NT2/D1 (cell line): ENCODE results near the gene WDR81.

Experiments
- DNase-seq: peaks from one replicate; pipeline ENCODE4 v3.0.0-alpha.2; 2011; ENCODE audit warnings: low read depth, low spot score
- H3K27me3 ChIP-seq: 2 replicates; pipeline ENCODE4 v1.6.0; 2011; ENCODE audit warnings: mild to moderate bottlenecking; ENCODE audit not compliant: insufficient read length, insufficient read depth
- H3K36me3 ChIP-seq: 2 replicates; pipeline ENCODE4 v1.6.1; 2011; ENCODE audit warnings: mild to moderate bottlenecking, low read length, mixed read lengths; ENCODE audit not compliant: insufficient read depth, insufficient read length
- H3K4me1 ChIP-seq: 2 replicates; pipeline ENCODE4 v1.5.1; 2011; ENCODE audit not compliant: insufficient read depth, insufficient read length
- H3K4me3 ChIP-seq: 2 replicates; pipeline ENCODE4 v1.5.1; 2011; ENCODE audit warnings: low read depth; ENCODE audit not compliant: insufficient read length
- H3K9ac ChIP-seq: 2 replicates; pipeline ENCODE4 v1.6.0; 2011; ENCODE audit warnings: low read depth; ENCODE audit not compliant: insufficient read length
- H3K9me3 ChIP-seq: 2 replicates; pipeline ENCODE4 v1.5.1; 2011; ENCODE audit warnings: mild to moderate bottlenecking, low read length; ENCODE audit not compliant: insufficient read depth
- SUZ12 ChIP-seq: IDR thresholded peaks from 2 replicates; pipeline ENCODE4 v1.6.1; 2011; ENCODE audit not compliant: insufficient read length, insufficient read depth; ENCODE audit errors: extremely low read depth
- YY1 ChIP-seq: IDR thresholded peaks from 2 replicates; pipeline ENCODE4 v1.6.1; 2011; ENCODE audit not compliant: insufficient read length, insufficient read depth
- ZNF274 ChIP-seq: IDR thresholded peaks from 2 replicates; pipeline ENCODE4 v1.6.1; 2011; ENCODE audit warnings: mild to moderate bottlenecking, low read depth, low read length

The WDR81 gene

GRCh38 chr17:1727876-1728630 is 3.5 kb downstream of the WDR81 start:
- H3K4me3 ChIP-seq: no peak overlapping the region
- no peak for TF ChIP-seq YY1
- no peak for TF ChIP-seq ZNF274
- TF ChIP-seq SUZ12: no peak
- no peaks in the 10 kb centered on the region for H3K9me3 ChIP-seq
- H3K4me1 ChIP-seq: peaks cover 5% of the 10 kb centered on the region
- H3K9ac ChIP-seq: no peak overlapping the region
- no peak for DNase-seq
- H3K36me3 ChIP-seq: peaks cover 32% of the 10 kb centered on the region
- H3K27me3 ChIP-seq: no peaks in the 10 kb centered on the region

- Histone ChIP-seq H3K36me3 (peaks cover 40% of the 10 kb centered on the region), H3K9ac (no peak overlapping the region)
- TF ChIP-seq ZNF274 (no peak), SUZ12 (no peak), YY1 (no peak)
Observed at GRCh38 chr17:1729966-1730325, 5.4 kb downstream of the WDR81 start.

GRCh38 chr17:1730326-1731193 is 6.1 kb downstream of the WDR81 start:
- Histone ChIP-seq H3K36me3 (peaks cover 40% of the 10 kb centered on the region), H3K4me1 (no peaks in the 10 kb centered on the region), H3K27me3 (no peaks in the 10 kb centered on the region), H3K4me3 (no peak overlapping the region), H3K9ac (no peak overlapping the region), H3K9me3 (no peaks in the 10 kb centered on the region; the same call in 1 of the 2 replicates)
- TF ChIP-seq YY1 (no peak), ZNF274 (no peak), SUZ12 (no peak)
- no peak for DNase-seq

More at GRCh38 chr17:1729966-1730325, 5.4 kb downstream of the WDR81 start:
- Histone ChIP-seq H3K9me3 (no peaks in the 10 kb centered on the region; the same call in 1 of the 2 replicates), H3K27me3 (no peaks in the 10 kb centered on the region), H3K4me3 (no peak overlapping the region), H3K4me1 (peaks cover 4% of the 10 kb centered on the region)
- DNase-seq: no peak

- no peak for TF ChIP-seq YY1
- no peak for TF ChIP-seq ZNF274
- TF ChIP-seq SUZ12: no peak
- Histone ChIP-seq H3K4me1 (no peaks in the 10 kb centered on the region), H3K27me3 (no peaks in the 10 kb centered on the region), H3K9me3 (peaks cover 5% of the 10 kb centered on the region; the same call in 1 of the 2 replicates), H3K36me3 (peaks cover 40% of the 10 kb centered on the region), H3K4me3 (no peak overlapping the region), H3K9ac (no peak overlapping the region)
- no peak for DNase-seq
Observed at GRCh38 chr17:1731194-1731506, 6.6 kb downstream of the WDR81 start.

GRCh38 chr17:1732241-1732832 is 7.8 kb downstream of the WDR81 start:
- H3K4me3 ChIP-seq: no peak overlapping the region
- peaks cover 16% of the 10 kb centered on the region; the same call in 1 of the 2 replicates for H3K9me3 ChIP-seq
- peaks cover 37% of the 10 kb centered on the region for H3K36me3 ChIP-seq
- H3K9ac ChIP-seq: no peak overlapping the region
- DNase-seq: no peak
- H3K4me1 ChIP-seq: no peaks in the 10 kb centered on the region
- no peaks in the 10 kb centered on the region for H3K27me3 ChIP-seq
- no peak for TF ChIP-seq SUZ12
- TF ChIP-seq YY1: no peak
- no peak for TF ChIP-seq ZNF274

- Histone ChIP-seq H3K4me3 (no peak overlapping the region), H3K9me3 (peaks cover 21% of the 10 kb centered on the region; the same call in 1 of the 2 replicates), H3K36me3 (peaks cover 38% of the 10 kb centered on the region), H3K27me3 (no peaks in the 10 kb centered on the region), H3K9ac (no peak overlapping the region), H3K4me1 (no peaks in the 10 kb centered on the region)
- DNase-seq: no peak
- no peak for TF ChIP-seq ZNF274
- TF ChIP-seq SUZ12: no peak
- TF ChIP-seq YY1: no peak
Observed at GRCh38 chr17:1732833-1733321, 8.4 kb downstream of the WDR81 start.

GRCh38 chr17:1733759-1734158 is 9.3 kb downstream of the WDR81 start:
- no peak for TF ChIP-seq YY1
- no peak for TF ChIP-seq ZNF274
- no peak for TF ChIP-seq SUZ12
- peaks cover 30% of the 10 kb centered on the region; the same call in 1 of the 2 replicates for H3K9me3 ChIP-seq
- peaks cover 33% of the 10 kb centered on the region for H3K36me3 ChIP-seq
- H3K27me3 ChIP-seq: no peaks in the 10 kb centered on the region
- H3K4me3 ChIP-seq: no peak overlapping the region
- DNase-seq: no peak
- no peak overlapping the region for H3K9ac ChIP-seq
- H3K4me1 ChIP-seq: no peaks in the 10 kb centered on the region
